Cardiac muscle cell (in vitro differentiated cells and primary cell): Measurements from ENCODE around the gene MTRF1. TPM values are rescaled to one million over a fixed set of nuclear protein-coding genes. Genes with fewer than 3 reads are reported as not detected.

Experiments
- DNase-seq, 2 donors: peaks; one replicate each; pipeline versions ENCODE4 v3.0.0 to v3.0.0-alpha.2; 2010 to 2017; ENCODE audit warnings: low read depth in 1 of 2, low spot score in 1 of 2
- H3K27ac ChIP-seq: fragments of 200-600 bp; sonication (generic); 2 replicates; pipeline ENCODE4 v1.5.1; 2016
- H3K27me3 ChIP-seq: fragments of 200-600 bp; sonication (generic); 2 replicates; pipeline ENCODE4 v1.6.0; 2016; ENCODE audit warnings: control low read depth
- H3K36me3 ChIP-seq: fragments of 200-600 bp; sonication (generic); 2 replicates; pipeline ENCODE4 v1.5.1; 2016; ENCODE audit warnings: control low read depth
- H3K4me1 ChIP-seq: fragments of 200-600 bp; sonication (generic); 2 replicates; pipeline ENCODE4 v1.8.1; 2017; ENCODE audit warnings: low read depth, mild to moderate bottlenecking, mixed run types
- H3K4me3 ChIP-seq: fragments of 200-600 bp; sonication (generic); 2 replicates; pipeline ENCODE4 v1.5.1; 2016; ENCODE audit warnings: mild to moderate bottlenecking
- H3K9me3 ChIP-seq: fragments of 200-600 bp; sonication (generic); 2 replicates; pipeline ENCODE4 v1.5.1; 2017; ENCODE audit warnings: low read depth, mild to moderate bottlenecking, control low read depth
- CTCF ChIP-seq: IDR thresholded peaks from 2 replicates; pipeline ENCODE4 v1.5.1; 2012; ENCODE audit warnings: low read depth, mild to moderate bottlenecking, low read length
- polyA plus RNA-seq: library from polyadenylated mRNA; unstranded; fragments of >200 nt; fragmentation: Nextera tagmentation; extraction: Ambion mirVana; gene quantifications from 2 replicates; pipeline ENCODE4 v1.2.1, GENCODE V29; 2016
- total RNA-seq: library from RNA; depleted of rRNA; stranded (reverse); fragments of >200 nt; gene quantifications from 2 replicates; pipeline ENCODE4 v1.2.3, GENCODE V29; 2016

The MTRF1 gene
- total and polyA plus RNA-seq, 2 experiments from 2014 or later = 8.4 to 11.0 TPM

GRCh38 chr13:41296879-41297646 is 33.7 kb upstream of the MTRF1 start:
- no peak for TF ChIP-seq CTCF
- H3K27me3 ChIP-seq = no peaks in the 10 kb centered on the region

GRCh38 chr13:41295973-41296372 is 32.6 kb upstream of the MTRF1 start:
- no peak for DNase-seq
- no peak for TF ChIP-seq CTCF
- Histone ChIP-seq H3K36me3 (no peaks in the 10 kb centered on the region), H3K4me3 (no peak overlapping the region), H3K27ac (no peak overlapping the region), H3K9me3 (no peaks in the 10 kb centered on the region), H3K4me1 (no peaks in the 10 kb centered on the region), H3K27me3 (no peaks in the 10 kb centered on the region)

More at GRCh38 chr13:41296879-41297646, 33.7 kb upstream of the MTRF1 start:
- H3K9me3 ChIP-seq = no peaks in the 10 kb centered on the region
- H3K36me3 ChIP-seq = no peaks in the 10 kb centered on the region
- no peak overlapping the region for H3K27ac ChIP-seq
- H3K4me3 ChIP-seq = no peak overlapping the region
- no peak for DNase-seq
- H3K4me1 ChIP-seq = no peaks in the 10 kb centered on the region

GRCh38 chr13:41294914-41295313 is 31.5 kb upstream of the MTRF1 start:
- H3K4me1 ChIP-seq = no peaks in the 10 kb centered on the region
- H3K36me3 ChIP-seq = no peaks in the 10 kb centered on the region
- TF ChIP-seq CTCF = no peak
- H3K9me3 ChIP-seq = no peaks in the 10 kb centered on the region
- no peak overlapping the region for H3K4me3 ChIP-seq
- no peak for DNase-seq
- H3K27me3 ChIP-seq = no peaks in the 10 kb centered on the region
- H3K27ac ChIP-seq = no peak overlapping the region

- Histone ChIP-seq H3K9me3 (no peaks in the 10 kb centered on the region), H3K4me3 (no peak overlapping the region), H3K27ac (no peak overlapping the region), H3K4me1 (no peaks in the 10 kb centered on the region), H3K27me3 (no peaks in the 10 kb centered on the region), H3K36me3 (no peaks in the 10 kb centered on the region)
- DNase-seq = no peak
- no peak for TF ChIP-seq CTCF
These were observed 29.9 kb upstream of the MTRF1 start for GRCh38 chr13:41293272-41293671.

GRCh38 chr13:41291246-41291645 is 27.9 kb upstream of the MTRF1 start:
- no peaks in the 10 kb centered on the region for H3K4me1 ChIP-seq
- no peak overlapping the region for H3K4me3 ChIP-seq
- no peaks in the 10 kb centered on the region for H3K36me3 ChIP-seq
- no peaks in the 10 kb centered on the region for H3K27me3 ChIP-seq
- H3K9me3 ChIP-seq = no peaks in the 10 kb centered on the region
- TF ChIP-seq CTCF = no peak
- DNase-seq = no peak
- H3K27ac ChIP-seq = no peak overlapping the region
